Endothelial cell of umbilical vein (primary cell): Measurements from ENCODE around the gene ALOX15. TPM values are rescaled to one million over a fixed set of nuclear protein-coding genes. Genes with fewer than 3 reads are reported as not detected.
"Not testable (repeated sequence)": the region's sequence is repeated elsewhere in the genome, so short reads cannot be mapped to it uniquely, and the experiment has no call there.

ENCODE experiments used
- BruUV-seq: library from RNA; stranded (reverse); fragments of 400-500 nt; replicated peaks from 2 replicates; lab custom pipeline; 2021; lab: Mats Ljungman, UMichigan
- CTCF ChIA-PET: fragments of 300-600, 350-600 bp; sonication (Branson Sonifier 250); formaldehyde crosslinking; loops from one replicate; lab custom pipeline; 2021; ENCODE audit warnings: antibody characterized with exemption, inconsistent platforms; lab: Charles Lee
- POLR2A ChIA-PET: fragments of 300-600, 350-600 bp; sonication (Branson Sonifier 250); formaldehyde crosslinking; loops from one replicate; lab custom pipeline; 2021; ENCODE audit warnings: antibody characterized with exemption, inconsistent platforms; lab: Charles Lee
- DNase-seq: peaks from one replicate; pipeline ENCODE4 v3.0.0-alpha.2; 2011; ENCODE audit warnings: low read depth, low spot score
- FAIRE-seq: peaks from 2 replicates; lab custom pipeline; 2011; peaks lifted over from hg19 to GRCh38; lab: Jason Lieb, UNC
- H2AFZ ChIP-seq: 2 replicates; pipeline ENCODE4 v1.6.0; 2012; ENCODE audit warnings: low read depth, low read length, control low read depth, inconsistent platforms
- H3K27ac ChIP-seq: 2 replicates; pipeline ENCODE4 v1.5.1; 2011; ENCODE audit warnings: low read depth, mild to moderate bottlenecking, control low read depth, low read length, moderate library complexity; ENCODE audit not compliant: insufficient read depth
- H3K27me3 ChIP-seq, 2 experiments: 2 replicates each; pipeline versions ENCODE4 v1.6.0 to v1.6.1; 2011; ENCODE audit warnings: low read length in 2 of 2, mixed read lengths in 1 of 2; ENCODE audit not compliant: control insufficient read depth in 2 of 2, insufficient read depth in 2 of 2
- H3K36me3 ChIP-seq, 2 experiments: 2 replicates in 1 of 2; 3 replicates in 1 of 2; pipeline ENCODE4 v1.5.1; 2011; ENCODE audit warnings: low read length in 2 of 2, mild to moderate bottlenecking in 1 of 2, moderate library complexity in 1 of 2; ENCODE audit not compliant: control insufficient read depth in 2 of 2, insufficient read depth in 2 of 2; ENCODE audit errors: extremely low read depth in 1 of 2
- H3K4me1 ChIP-seq: 3 replicates; pipeline ENCODE4 v1.5.1; 2011; ENCODE audit warnings: mild to moderate bottlenecking, low read length; ENCODE audit not compliant: control insufficient read depth, insufficient read depth; ENCODE audit errors: extremely low read depth
- H3K4me2 ChIP-seq: 2 replicates; pipeline ENCODE4 v1.6.1; 2011; ENCODE audit warnings: low read length, control low read depth, mixed read lengths; ENCODE audit not compliant: insufficient read depth
- H3K4me3 ChIP-seq, 3 experiments: fragments of 200-600 bp in 1 of 3; sonication (generic), shearing (Covaris generic) in 1 of 3; replicated peaks in 1 of 3; 2 replicates each; pipeline ENCODE4 v1.5.1; 2011 to 2016; ENCODE audit warnings: control low read depth in 3 of 3, low read length in 3 of 3, mild to moderate bottlenecking in 2 of 3, inconsistent platforms in 1 of 3, low read depth in 1 of 3, moderate library complexity in 1 of 3; ENCODE audit not compliant: insufficient read depth in 1 of 3
- H3K79me2 ChIP-seq: 2 replicates; pipeline ENCODE4 v1.6.0; 2012; ENCODE audit warnings: low read length, inconsistent platforms; ENCODE audit not compliant: control insufficient read depth, insufficient read depth
- H3K9ac ChIP-seq: replicated peaks from 2 replicates; pipeline ENCODE3; 2011; ENCODE audit warnings: low read length, control low read depth; ENCODE audit not compliant: insufficient read depth; ENCODE audit errors: extremely low read depth
- H3K9me1 ChIP-seq: replicated peaks from 3 replicates; pipeline ENCODE4 v1.6.0; 2011; ENCODE audit warnings: mild to moderate bottlenecking, low read length; ENCODE audit not compliant: control insufficient read depth, insufficient read depth; ENCODE audit errors: extremely low read depth
- H3K9me3 ChIP-seq: replicated peaks from 2 replicates; pipeline ENCODE4 v1.5.1; 2012; ENCODE audit warnings: low read length, inconsistent platforms; ENCODE audit not compliant: control insufficient read depth, insufficient read depth
- H4K20me1 ChIP-seq: replicated peaks from 2 replicates; pipeline ENCODE3; 2011; ENCODE audit warnings: mild to moderate bottlenecking, low read length; ENCODE audit not compliant: control insufficient read depth, insufficient read depth; ENCODE audit errors: extremely low read depth
- CTCF ChIP-seq, 2 donors: IDR thresholded peaks; 1 replicate in 1 of 2; 2 replicates in 1 of 2; pipeline ENCODE4 v1.5.1; 2011; ENCODE audit warnings: low read length in 2 of 2, mild to moderate bottlenecking in 2 of 2, moderate library complexity in 2 of 2, control low read depth in 1 of 2, inconsistent platforms in 1 of 2, low read depth in 1 of 2; ENCODE audit not compliant: insufficient read depth in 1 of 2; ENCODE audit errors: extremely low read depth in 1 of 2
- EZH2 ChIP-seq: IDR thresholded peaks from 2 replicates; pipeline ENCODE4 v1.6.1; 2012; ENCODE audit warnings: borderline replicate concordance, low read depth, mild to moderate bottlenecking, moderate library complexity, low read length, inconsistent platforms; ENCODE audit not compliant: severe bottlenecking
- FOS ChIP-seq: IDR thresholded peaks from 2 replicates; pipeline ENCODE4 v1.6.1; 2011; ENCODE audit warnings: mild to moderate bottlenecking, low read length, moderate library complexity, borderline replicate concordance; ENCODE audit not compliant: insufficient read depth
- GATA2 ChIP-seq: IDR thresholded peaks from 2 replicates; pipeline ENCODE4 v1.7.0; 2011; ENCODE audit warnings: low read depth, mild to moderate bottlenecking, moderate library complexity, mixed read lengths, low read length; ENCODE audit not compliant: insufficient read length, insufficient read depth
- JUN ChIP-seq: IDR thresholded peaks from 2 replicates; pipeline ENCODE4 v1.6.1; 2011; ENCODE audit warnings: borderline replicate concordance, low read depth; ENCODE audit not compliant: insufficient read length, insufficient read depth
- MAX ChIP-seq: IDR thresholded peaks from 2 replicates; pipeline ENCODE4 v1.6.1; 2011; ENCODE audit not compliant: insufficient read depth, insufficient read length
- MYC ChIP-seq: IDR thresholded peaks from one replicate; pipeline ENCODE4 v1.6.1; 2011; ENCODE audit warnings: mild to moderate bottlenecking, low read depth, low read length
- POLR2A ChIP-seq: IDR thresholded peaks from 2 replicates; pipeline ENCODE4 v1.6.1; 2012; ENCODE audit warnings: low read depth, mild to moderate bottlenecking, control low read depth, low read length
- POLR2AphosphoS5 ChIP-seq: IDR thresholded peaks from 2 replicates; pipeline ENCODE4 v1.6.1; 2012; ENCODE audit warnings: low read depth, mild to moderate bottlenecking, control low read depth, low read length, moderate library complexity; ENCODE audit not compliant: insufficient read depth
- dilution Hi-C: fragments of 300-500 bp; cut with MboI; formaldehyde crosslinking; loops from one replicate; pipeline ENCODE4 v1.15.0; 2019; ENCODE audit warnings: low sequenced_read_pairs; ENCODE audit not compliant: extremely low pct_ligation_motif_present
- intact Hi-C: fragments of 100-400 bp; cut with micrococcal nuclease; formaldehyde crosslinking; loops from one replicate; pipeline ENCODE4 v1.10.0; 2022
- polyA plus RNA-seq, 4 experiments: library from polyadenylated mRNA; depleted of rRNA in 3 of 4; stranded (reverse) in 3 of 4; unstranded in 1 of 4; fragments of >200 nt; gene quantifications; 2 replicates each; pipeline versions ENCODE4 v1.2.1 to v1.2.3, GENCODE V29; 2011 to 2012; ENCODE audit warnings: missing spikeins in 1 of 4
- total RNA-seq: library from RNA; stranded (reverse); gene quantifications from 2 replicates; pipeline ENCODE4 v1.2.3, GENCODE V29; 2021

Gene ALOX15
- total and polyA plus RNA-seq, 2 donors (not counting 3 experiments of a cell fraction or from before 2014, with no cell fraction given): not detected

DNA sequence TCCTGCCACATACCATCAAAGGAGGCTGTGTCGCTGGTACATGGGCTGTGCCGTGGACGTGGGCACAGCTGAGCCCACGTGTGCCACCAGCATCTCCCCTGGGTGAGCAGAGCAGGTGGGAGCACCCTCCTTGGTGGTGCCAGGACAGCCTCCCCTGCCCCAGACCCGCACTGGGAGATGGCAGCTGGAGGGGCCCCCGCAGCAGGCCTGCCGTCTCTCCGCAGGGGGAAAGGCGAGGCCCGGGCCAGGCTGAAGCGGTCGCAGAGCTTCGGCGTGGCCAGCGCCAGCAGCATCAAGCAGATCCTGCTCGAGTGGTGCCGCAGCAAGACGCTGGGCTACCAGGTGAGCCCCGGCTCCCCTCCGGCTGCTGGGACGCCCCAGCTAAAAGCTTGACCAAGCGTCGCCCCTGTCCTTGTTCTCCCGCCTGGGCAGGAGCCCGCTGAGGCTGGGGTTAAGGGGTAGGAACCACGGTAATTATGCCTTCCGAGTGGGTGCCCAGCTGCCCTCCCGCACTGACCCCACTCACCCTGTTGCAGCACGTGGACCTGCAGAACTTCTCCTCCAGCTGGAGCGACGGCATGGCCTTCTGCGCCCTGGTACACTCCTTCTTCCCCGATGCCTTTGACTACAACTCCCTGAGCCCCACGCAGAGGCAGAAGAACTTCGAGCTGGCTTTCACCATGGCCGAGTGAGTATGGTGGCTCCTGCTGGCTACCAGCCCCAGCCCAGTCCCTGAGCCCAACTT, 44.7 kb downstream of the ALOX15 start:
- Histone ChIP-seq H3K79me2 (no peaks in the 10 kb centered on the region), H3K4me1 (no peaks in the 10 kb centered on the region), H3K27me3 (peaks cover 0 to 2% of the 10 kb centered on the region in 2 experiments), H3K4me2 (no peak overlapping the region), H3K36me3 (no peaks in the 10 kb centered on the region), H3K4me3 (no peak overlapping the region), H3K9me1 (no peaks in the 10 kb centered on the region), H4K20me1 (no peaks in the 10 kb centered on the region), H3K9ac (no peak overlapping the region), H2AFZ (no peak overlapping the region), H3K9me3 (no peaks in the 10 kb centered on the region), H3K27ac (no peak overlapping the region)
- ChIA-PET CTCF (interaction anchor here (1.0 kb wide), 1 partner anchor 30 kb away, joined by 3 read pairs; no protein-coding TSS in a partner anchor), POLR2A (interaction anchor here (0.7 kb wide), 1 partner anchor 47 kb away, joined by 3 read pairs; no protein-coding TSS in a partner anchor)
- dilution Hi-C loops (no loop called here), intact Hi-C loops (no loop called here)
- TF ChIP-seq EZH2 (no peak), POLR2AphosphoS5 (no peak), JUN (no peak), MYC (no peak), POLR2A (no peak), GATA2 (no peak), FOS (no peak), MAX (no peak), CTCF (IDR thresholded peaks at IDR 0.05; ENCODE audit: extremely low read depth in 1 of 2, insufficient read depth in 1 of 2, low read depth in 1 of 2, low read length in 2 of 2) (no peak)
- no peak for DNase-seq
- no TSS peak for BruUV-seq
- FAIRE-seq: no peak

DNA sequence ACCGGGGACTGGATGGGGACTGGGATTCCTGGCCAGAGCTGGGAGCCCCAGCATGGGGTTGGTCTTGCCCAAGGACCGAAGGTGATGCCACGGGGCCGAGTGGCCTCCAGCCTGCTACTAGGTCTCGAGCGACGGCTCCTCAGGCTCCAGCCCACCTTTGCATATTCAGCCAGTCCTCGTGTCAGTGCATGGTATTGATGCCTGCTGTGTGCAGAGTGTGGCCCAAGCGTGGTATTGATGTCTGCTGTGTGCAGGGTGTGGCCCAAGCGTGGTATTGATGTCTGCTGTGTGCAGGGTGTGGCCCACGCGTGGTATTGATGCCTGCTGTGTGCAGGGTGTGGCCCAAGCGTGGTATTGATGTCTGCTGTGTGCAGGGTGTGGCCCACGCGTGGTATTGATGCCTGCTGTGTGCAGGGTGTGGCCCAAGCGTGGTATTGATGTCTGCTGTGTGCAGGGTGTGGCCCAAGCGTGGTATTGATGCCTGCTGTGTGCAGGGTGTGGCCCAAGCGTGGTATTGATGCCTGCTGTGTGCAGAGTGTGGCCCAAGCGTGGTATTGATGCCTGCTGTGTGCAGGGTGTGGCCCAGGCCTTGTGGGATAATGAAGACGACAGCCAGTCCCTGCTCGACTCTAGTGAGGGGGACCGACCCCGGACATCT, 45.7 kb downstream of the ALOX15 start:
- H3K27ac ChIP-seq, H2AFZ ChIP-seq, H3K79me2 ChIP-seq, H3K4me1 ChIP-seq, intact Hi-C loops, H3K4me3 ChIP-seq, BruUV-seq, H3K9me3 ChIP-seq, dilution Hi-C loops, H3K4me2 ChIP-seq, H3K9ac ChIP-seq, H3K36me3 ChIP-seq, H3K9me1 ChIP-seq, H4K20me1 ChIP-seq, FAIRE-seq, H3K27me3 ChIP-seq, DNase-seq: not testable (repeated sequence)
- CTCF ChIA-PET: interaction anchor here (0.7 to 1.9 kb wide), 4 partner anchors 10 to 30 kb away, joined by 3 to 13 read pairs (median 4); partner anchors contain the start of gene SMTNL2
- POLR2A ChIA-PET: interaction anchor here (0.7 kb wide), 1 partner anchor 48 kb away, joined by 3 read pairs; no protein-coding TSS in a partner anchor
